AG08396 (cell line): ENCODE data around the gene PIEZO2.
"Not testable (repeated sequence)": the region's sequence is repeated elsewhere in the genome, so short reads cannot be mapped to it uniquely, and the experiment has no call there.

Experiments used
- DNase-seq: peaks from one replicate; pipeline ENCODE4 v3.0.0; 2012; ENCODE audit warnings: low spot score, mixed read lengths

The PIEZO2 gene

DNA sequence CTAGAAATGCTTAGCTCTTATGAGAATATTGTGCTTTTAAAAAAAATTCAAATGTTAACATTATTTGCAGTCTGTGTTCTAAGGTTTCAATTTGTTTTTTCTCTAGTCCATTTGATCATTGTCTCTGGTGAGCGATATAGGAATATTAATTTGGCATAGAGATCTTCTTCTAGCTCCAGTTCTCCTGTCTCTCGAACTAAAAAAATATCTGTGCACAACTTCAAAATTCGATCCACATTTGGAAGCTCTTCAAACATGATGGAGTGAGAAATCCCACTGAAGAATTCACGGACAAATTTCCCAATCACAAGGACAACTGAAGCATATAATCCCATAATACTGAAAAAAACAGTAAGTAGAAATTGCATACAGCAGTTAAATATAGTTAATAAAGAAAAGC is 477.9 kb downstream of the PIEZO2 start:
- no peak for DNase-seq

DNA sequence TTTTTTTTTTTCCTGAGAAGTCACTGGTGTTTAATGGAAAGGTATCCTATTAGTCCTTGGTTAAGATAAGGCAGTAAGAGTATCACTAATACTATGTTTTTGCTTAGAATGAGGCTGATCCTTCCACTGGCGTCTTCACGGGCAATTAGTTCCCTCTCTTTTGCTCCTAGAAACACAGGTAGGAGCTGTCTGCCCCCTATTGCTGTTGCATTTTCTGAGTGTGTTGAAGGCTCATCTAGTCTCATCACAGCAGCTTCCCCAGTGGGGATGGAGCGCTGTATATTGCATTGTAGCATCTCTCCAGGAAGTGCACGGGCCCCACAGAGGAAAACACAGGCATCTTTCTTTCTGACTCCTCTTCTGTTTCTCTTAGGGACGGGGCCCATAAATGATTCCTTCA is 478.5 kb downstream of the PIEZO2 start:
- DNase-seq, result no peak

DNA sequence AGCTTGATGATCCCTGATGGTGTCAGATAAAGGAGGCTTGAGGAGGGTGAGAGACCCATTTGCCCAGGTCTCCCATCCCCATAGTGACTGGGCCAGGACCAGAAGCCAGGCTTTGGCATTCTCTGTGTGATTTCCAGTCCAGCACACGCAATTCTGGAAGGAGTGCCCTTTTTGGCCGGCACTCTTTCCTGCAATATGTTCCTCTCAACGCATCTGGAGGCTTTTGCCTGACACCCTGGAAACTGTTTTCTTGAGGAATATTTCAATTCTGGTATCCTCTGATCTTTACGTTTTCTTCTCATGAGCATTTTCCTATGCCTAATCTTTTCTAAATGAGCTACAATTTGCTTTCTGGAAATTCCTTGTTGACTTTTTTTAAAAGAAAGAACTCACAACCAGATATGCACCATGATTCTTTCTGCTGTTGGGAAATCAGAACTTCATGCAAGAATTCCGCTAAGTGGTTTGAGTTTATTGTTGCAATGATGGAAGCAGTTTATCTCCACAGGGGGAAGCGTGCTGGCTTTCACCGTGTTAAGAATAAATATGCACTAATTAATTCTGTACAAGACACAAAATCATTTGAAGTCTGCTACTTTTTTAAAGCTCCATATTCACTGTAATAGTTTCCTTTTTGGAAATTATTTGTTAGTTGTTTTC is 479.8 kb downstream of the PIEZO2 start:
- DNase-seq, result no peak

DNA sequence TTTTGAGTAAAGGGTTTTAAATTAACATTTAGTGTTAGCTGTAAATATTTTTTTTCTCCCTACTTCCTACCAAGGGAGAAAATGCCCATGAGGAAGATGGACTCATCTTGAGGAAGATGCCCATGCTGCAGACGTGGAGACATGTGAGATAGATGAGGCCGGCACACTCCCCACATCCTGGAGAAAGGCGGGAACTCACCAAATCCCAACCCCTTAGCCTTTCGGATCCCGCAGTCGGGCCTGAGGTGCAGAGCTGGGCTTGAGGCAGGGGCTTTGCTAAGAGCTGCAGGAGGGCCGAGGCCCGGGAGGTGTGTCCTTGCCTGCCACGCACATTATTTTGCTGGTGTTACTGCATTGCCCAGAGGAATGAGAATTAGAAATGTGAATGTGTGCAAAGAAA is 485.6 kb downstream of the PIEZO2 start:
- no peak for DNase-seq

DNA sequence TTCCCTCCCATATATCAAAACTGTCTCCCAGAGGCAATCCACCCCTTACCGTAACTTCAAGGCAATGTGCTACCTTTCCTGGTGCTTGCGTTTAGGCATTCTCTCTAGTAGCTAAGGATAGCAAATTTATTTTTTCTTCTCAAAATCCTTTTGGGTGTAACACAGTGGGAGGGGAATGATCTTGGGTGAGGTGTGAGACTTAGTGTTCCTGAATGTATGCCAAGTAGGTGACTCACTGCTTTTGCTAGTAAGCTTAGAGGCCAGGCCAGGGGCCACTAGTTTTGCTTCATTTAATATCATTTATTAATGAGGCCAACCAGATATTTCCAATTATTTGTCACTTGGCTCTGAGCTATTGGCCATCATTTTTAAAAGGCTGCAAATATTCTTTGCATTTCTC is 488.1 kb downstream of the PIEZO2 start:
- no peak for DNase-seq

DNA sequence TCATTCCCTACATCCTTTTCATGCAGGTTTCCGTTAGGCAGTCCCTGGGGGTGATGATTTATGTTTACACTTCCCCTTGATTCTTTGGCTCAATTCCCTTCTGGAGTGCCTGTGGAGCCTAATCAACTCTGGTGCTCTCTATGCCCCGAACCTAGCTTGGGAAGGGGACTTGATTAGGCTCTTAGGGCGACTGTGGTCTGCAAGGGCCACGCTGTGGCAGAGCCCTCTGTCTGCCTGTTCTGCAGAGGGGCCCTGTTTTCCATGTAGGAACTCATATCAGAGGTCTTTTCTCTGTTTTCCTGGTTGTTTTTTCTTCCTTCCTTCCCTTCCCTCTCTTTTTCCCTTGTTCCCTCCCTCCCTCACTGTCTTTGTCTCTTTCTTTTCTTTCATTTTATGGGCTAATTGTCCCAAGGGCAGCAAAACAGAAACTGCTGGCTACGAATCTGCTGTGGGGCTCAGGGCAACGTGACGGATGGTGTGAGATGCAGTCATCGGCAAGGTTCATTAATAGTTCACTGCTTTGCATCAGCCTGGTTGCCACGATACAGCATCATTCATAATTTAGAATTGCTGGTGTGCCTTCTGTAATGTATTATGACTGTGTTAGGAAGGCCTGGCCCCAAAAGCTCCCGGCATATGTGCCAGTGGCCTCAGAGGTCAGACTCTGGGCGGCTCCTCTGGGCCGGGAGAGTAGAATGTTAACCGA is 489.0 kb downstream of the PIEZO2 start:
- DNase-seq, result peak; percentile 47

DNA sequence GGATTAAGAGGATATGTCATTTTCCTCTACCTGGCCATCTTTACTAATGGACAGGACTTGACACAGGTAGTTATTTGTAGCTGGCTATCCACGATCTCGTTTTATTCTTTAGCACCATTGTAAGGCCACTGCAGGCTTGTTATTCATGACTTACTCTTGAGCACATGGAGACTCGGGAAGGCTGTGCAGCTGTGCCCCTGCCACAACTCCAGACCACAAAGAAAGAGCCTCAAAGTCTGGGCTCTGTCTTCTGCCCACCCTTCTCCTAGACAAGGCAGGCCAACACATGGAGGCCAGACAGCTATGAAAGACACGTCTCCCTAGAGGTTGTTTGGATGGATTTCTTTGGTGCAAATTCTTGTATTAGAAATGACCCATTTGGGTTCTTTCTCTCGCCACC is 489.8 kb downstream of the PIEZO2 start:
- DNase-seq, result no peak

DNA sequence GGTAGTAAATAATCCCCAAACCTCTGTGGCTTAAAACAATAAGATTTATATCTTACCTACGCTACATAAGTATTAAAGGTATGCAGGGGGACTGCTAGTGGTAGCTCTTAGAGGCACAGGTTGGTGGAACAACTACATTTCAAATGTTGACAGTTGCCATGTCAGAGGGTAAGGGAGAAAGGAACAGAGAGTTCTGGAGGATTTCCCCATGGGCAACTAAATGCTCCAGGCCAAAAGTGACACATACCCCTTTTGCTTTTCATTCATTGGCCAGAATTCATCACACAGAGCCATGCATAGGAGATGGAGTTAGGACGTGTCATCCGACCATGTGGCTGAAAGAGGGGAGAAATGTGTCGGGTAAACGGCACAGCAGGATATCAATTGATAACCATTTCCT is 490.4 kb downstream of the PIEZO2 start:
- DNase-seq, result no peak

DNA sequence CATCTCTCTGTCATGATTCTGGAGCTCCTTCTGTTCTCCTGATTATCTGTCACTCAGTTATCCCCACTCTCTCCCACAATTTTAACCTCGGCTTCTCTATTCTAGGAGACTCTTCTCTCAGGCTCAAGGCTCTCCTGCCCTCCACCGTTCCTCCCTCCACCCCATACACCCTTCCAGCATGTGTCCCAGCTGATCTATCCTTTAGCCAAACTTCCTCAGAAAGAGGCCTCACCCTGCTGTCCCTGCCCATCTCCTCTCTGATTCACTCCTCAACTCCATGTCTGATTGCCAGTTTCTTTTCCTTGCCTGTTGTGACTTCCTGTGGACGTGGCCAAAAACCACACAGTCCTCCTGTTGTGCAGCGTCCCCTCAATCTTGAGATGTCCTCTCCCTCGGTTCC is 505.4 kb downstream of the PIEZO2 start:
- DNase-seq, result not testable (repeated sequence)

DNA sequence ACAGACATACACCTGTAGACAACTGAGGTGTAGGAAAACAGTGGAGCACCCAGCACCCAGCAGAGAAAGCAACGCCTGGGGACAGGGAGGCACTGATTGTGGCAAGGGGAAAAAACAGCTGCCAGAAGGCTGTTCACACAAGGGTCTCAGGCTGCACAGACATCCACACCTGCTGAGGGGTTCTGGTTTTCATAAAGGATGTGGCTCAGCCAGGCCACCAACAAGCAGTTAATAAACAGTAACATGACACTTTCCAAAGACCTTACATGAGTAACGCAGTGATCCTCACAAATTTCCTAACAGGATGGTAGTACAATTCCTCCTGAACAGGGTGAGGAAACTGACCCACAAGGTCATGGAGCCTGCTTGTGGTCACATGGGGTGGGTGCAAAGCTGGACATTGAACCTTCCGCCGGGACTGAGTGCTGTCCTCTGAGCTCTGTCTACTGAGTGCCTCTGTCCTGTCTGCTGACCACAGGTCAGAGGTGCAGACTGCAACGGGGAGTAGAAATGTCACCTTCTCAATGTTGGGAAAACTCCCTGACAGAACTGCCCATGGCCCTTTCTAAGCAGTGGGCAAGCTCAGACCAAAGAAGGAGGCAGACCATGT is 506.3 kb downstream of the PIEZO2 start:
- DNase-seq, result not testable (repeated sequence)

DNA sequence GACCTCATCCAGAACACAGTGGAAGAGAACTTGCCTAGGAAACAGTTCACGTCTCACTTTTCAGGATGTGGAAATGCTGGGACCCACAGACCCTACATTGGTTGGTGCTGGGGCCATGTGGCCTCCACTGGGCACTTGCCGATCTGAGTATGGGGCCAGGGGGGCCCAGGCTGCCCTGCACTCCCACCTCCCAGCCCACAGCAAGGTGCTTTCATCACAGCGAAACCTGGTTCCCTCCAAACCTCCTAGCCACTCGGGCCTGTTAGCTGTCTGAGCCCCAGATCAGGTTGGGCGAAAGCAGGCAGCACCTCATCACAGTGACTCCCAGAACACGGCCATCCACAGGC is 510.9 kb downstream of the PIEZO2 start:
- not testable (repeated sequence) for DNase-seq

DNA sequence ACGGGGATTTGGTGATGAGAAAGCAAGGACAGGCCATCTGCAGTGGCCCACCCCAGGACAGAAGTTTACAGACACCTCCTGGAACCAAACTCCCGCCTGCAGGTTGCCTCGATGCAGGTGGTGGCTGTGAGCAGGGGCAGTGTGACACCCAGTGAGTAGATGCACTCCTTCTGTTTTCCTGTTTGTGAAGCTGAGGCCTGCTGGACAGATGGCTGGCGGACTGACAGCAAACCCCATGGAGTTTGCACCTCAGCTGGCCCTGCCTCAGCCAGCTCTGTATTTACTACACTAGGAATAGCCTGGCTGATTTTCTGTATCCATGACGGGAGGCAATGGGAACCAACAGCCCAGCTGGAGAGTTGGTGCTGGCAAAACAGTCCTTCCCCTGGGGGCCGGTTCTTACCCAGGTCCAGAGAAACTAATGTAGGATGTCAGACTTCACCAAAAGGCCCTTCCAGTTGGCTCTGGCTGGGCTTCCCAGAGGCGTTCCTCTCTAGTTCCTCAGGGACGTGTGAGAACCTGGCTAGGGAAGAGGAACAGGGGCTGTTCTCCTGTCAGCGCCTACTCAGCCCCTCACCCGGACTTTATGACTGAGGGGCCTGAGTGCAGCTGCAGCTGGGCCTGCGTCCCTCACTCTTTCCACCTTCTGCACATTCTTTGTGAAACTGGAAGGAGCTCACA is 511.4 kb downstream of the PIEZO2 start:
- not testable (repeated sequence) for DNase-seq

DNA sequence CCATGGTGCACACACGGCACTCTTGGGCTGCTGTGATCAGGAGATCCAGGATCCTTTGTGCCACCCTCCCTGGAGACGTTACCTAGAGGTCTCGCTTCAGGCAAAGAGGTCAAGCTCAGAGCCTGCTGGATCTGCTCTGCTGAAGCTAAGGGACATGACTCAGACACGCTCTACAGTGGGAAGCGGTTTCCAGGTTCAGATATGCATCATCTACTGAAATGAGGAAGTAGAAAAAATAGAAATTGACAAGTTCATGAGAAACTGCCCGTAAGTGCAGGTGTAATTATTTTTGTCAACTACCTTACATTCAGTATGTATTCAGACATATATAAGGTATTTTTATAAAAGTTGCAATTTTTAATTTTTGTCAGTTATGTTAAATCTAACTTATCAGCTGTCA is 520.3 kb downstream of the PIEZO2 start:
- DNase-seq, result not testable (repeated sequence)

DNA sequence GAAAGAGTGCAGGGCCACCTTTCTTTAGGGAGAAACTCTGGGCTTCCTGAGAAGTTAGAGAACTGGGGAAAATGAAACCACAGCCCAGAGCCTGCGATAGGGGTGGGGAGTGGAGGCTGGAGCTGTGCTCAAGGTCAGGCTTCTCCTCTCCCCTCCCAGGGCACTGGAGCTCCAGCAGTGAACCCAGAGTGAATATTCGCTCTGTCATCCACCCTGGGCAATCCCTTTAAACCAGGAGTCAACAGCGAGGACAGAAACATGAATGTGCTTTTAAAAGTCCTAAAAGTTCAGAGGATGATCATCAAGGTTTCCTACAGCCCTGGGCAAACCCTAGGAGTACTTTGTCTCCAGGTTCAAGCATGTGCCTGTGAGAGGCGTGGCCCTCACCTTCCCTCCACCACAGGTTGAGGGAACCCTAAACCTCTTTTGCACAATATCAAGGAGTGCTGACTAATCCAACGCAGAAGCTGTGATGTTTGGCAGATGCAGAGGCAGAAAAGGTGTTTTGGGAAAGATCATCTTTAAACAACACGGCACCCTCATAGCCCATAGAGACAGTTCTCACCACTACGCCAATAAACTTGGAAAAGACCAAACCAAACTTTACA is 522.7 kb downstream of the PIEZO2 start:
- not testable (repeated sequence) for DNase-seq

DNA sequence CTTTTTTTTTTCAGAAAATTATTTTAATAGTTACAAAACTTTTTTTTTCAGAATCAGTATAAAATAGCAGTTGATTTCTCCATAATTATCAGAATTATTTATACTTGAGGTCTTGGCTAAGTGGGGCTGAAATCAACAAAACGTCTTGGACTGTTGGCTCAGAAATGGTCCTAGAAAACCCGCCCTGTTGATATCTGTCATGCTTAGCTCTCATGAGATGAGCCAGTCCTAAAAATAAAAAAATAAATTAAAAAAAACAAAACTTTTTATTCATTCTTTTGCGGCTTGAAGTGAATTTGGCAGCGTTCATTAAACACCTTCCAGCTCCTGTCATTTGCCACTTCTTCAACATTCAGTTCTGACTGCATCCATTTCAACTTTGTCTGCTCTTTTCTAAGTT is 525.8 kb downstream of the PIEZO2 start:
- not testable (repeated sequence) for DNase-seq

DNA sequence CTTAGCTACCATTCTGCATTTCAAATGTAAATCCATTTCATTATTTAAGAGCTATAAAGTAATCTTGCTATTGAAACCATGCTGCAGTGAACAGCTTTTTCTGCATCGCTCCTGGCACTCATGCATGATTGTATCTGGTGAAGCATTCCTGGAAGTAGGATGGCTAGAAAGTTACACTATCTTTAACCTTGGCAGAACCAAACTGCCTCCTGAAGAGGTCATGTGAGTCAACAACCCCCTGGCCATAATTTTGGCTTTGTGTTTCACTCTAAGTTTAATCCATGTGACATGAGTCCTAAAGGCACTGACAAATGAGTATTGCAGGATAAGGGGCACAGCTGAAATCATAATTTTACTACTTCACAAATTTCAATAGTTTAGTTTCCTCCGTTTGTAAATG is 526.4 kb downstream of the PIEZO2 start:
- DNase-seq, result not testable (repeated sequence)

DNA sequence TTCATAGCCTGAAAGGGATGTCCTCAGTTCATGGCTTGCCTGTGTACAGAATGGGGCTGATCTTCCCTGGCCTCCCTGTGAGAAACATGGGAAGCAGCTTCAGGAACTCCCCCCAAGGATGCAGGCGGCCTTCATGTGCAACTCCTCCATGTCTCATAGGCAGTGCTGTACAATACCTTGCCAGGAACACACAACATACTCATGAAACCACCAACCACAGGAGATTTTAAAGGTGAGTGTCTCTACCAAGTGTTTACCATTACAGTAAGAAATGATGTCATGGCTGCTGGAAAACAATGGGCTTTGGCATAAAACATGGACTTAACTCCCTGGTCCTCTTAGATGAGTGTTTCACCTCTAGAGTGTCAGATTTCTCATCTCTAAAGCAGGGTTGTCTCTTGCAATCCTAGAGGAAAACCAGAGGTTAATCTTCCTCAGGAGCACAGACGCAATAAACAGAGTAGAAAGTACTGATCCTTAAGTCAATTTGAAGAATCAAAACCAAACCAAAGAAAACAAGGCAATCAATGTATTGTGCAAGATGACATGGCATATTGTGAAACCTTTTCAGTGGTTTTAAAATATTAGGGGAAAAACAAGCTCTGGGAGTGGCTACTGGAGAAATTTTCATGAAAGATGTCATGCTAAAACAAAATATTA is 528.6 kb downstream of the PIEZO2 start:
- not testable (repeated sequence) for DNase-seq
